Spleen (tissue), 11 donors: ENCODE measurements around the gene LENG8. TPM values are rescaled to one million over a fixed set of nuclear protein-coding genes. Genes with fewer than 3 reads are reported as not detected.

ENCODE experiments used
- DNase-seq: peaks from one replicate; pipeline ENCODE4 v3.0.0-alpha.2; 2020
- H3K27ac ChIP-seq, 8 donors: fragments of 200-600 bp; sonication (generic) in 7 of 8; 1 replicate in 4 of 8; 2 replicates in 4 of 8; pipeline versions ENCODE4 v1.5.0 to v1.8.0; 2016 to 2021; ENCODE audit warnings: inconsistent platforms in 4 of 8, mild to moderate bottlenecking in 4 of 8, moderate library complexity in 1 of 8
- H3K27me3 ChIP-seq, 7 donors: fragments of 200-600 bp; sonication (generic) in 6 of 7; replicated peaks in 1 of 7; 1 replicate in 4 of 7; 2 replicates in 3 of 7; pipeline versions ENCODE4 v1.5.0 to v1.8.0; 2016 to 2021; ENCODE audit warnings: inconsistent platforms in 3 of 7, mild to moderate bottlenecking in 1 of 7
- H3K36me3 ChIP-seq, 6 donors: fragments of 200-600 bp; sonication (generic) in 5 of 6; 1 replicate in 4 of 6; 2 replicates in 2 of 6; pipeline versions ENCODE4 v1.5.0 to v1.8.0; 2016 to 2021; ENCODE audit warnings: inconsistent platforms in 2 of 6
- H3K4me1 ChIP-seq, 6 donors: fragments of 200-600 bp; sonication (generic) in 5 of 6; 1 replicate in 3 of 6; 2 replicates in 3 of 6; pipeline versions ENCODE4 v1.5.0 to v1.8.0; 2016 to 2021; ENCODE audit warnings: inconsistent platforms in 3 of 6
- H3K4me3 ChIP-seq, 8 donors: fragments of 200-600 bp; sonication (generic) in 7 of 8; 1 replicate in 4 of 8; 2 replicates in 4 of 8; pipeline versions ENCODE4 v1.5.0 to v1.8.0; 2016 to 2021; ENCODE audit warnings: inconsistent platforms in 4 of 8, mild to moderate bottlenecking in 4 of 8, moderate library complexity in 2 of 8
- H3K9me3 ChIP-seq, 8 donors: fragments of 200-600 bp; sonication (generic) in 7 of 8; 1 replicate in 4 of 8; 2 replicates in 4 of 8; pipeline versions ENCODE4 v1.5.0 to v1.8.0; 2016 to 2021; ENCODE audit warnings: inconsistent platforms in 4 of 8
- CTCF ChIP-seq, 11 experiments: fragments of 200-600 bp in 7 of 11; fragments of 450-650 bp in 4 of 11; sonication (generic) in 4 of 11; IDR thresholded peaks in 8 of 11; conservative IDR thresholded peaks in 3 of 11; 1 replicate in 7 of 11; 2 replicates in 4 of 11; pipeline versions ENCODE4 v1.4.0 to v1.8.0; 2016 to 2021; ENCODE audit warnings: antibody characterized with exemption in 11 of 11, inconsistent platforms in 4 of 11, mild to moderate bottlenecking in 1 of 11
- POLR2A ChIP-seq, 3 donors: fragments of 450-650 bp; IDR thresholded peaks; one replicate each; pipeline ENCODE4 v1.5.1; 2017; ENCODE audit warnings: antibody characterized with exemption in 3 of 3, mild to moderate bottlenecking in 1 of 3
- POLR2AphosphoS5 ChIP-seq, 3 donors: sonication (generic); formaldehyde crosslinking; IDR thresholded peaks; one replicate each; pipeline ENCODE4 v1.5.1; 2017; ENCODE audit warnings: antibody characterized with exemption in 3 of 3
- WGBS, 5 donors: extraction: QIAGEN DNeasy Blood & Tissue Kit in 3 of 5; methylation state at CpG; one replicate each; pipeline versions ENCODE4 v1.1.5 to v1.1.7; 2013 to 2018; 5-methylcytosine and 5-hydroxymethylcytosine counted together
- intact Hi-C: fragments of 100-400 bp; cut with DNase I; formaldehyde crosslinking; loops from one replicate; pipeline ENCODE4 v1.15.0; 2023; ENCODE audit warnings: low total_unique reads
- polyA plus RNA-seq, 3 donors: library from polyadenylated mRNA; stranded (reverse); fragments of 200-250 nt; gene quantifications; one replicate each; pipeline ENCODE4 v1.2.1, GENCODE V29; 2013
- total RNA-seq, 7 donors: library from RNA; depleted of rRNA in 3 of 7; stranded (reverse); fragments of >200 nt in 3 of 7; fragmentation: NEBNext Ultra II Directional in 4 of 7; extraction: Animal tissue kit (Norgen Biotek cat#: 25700) in 4 of 7; gene quantifications; one replicate each; pipeline versions ENCODE4 v1.1.0 to v1.2.1, GENCODE V29; 2016 to 2021
- donor health status: healthy with polysubstance abuse.
- donor health status: DM: no; HTN: no; CAD: no; lungs with moderate emphysema.
- donor health status: DM: no; HTN: no; CAD: no.
- donor health status: Bipolar disorder and iron deficiency.
- donor health status: healthy.
- donor health status: DM: no; HTN: no; CAD: no.
- donor health status: DM: yes; HTN: yes; CAD: no.

Gene LENG8
- total and polyA plus RNA-seq, 10 donors: 69.2 to 293 (median 178) TPM

DNA sequence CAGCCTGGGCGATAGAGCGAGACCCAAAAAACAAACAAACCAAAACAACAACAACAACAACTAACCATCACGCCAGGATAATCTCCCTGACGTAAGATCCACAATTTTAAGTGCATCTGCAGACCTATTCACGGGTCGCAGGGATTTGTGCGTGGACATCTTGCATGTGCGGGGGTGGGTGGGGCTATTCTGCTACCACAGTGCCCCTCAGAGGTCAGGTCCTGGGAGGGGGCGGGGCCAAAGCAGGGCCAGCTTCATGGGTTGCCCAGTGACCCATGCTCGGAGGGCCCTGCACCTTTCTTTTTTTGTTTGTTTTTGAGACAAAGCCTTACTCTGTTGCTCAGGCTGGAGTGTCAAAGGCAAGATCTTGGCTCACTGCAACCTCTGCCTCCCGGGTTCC is 26.7 kb downstream of the LENG8 start:
- Histone ChIP-seq H3K4me3 (no peak overlapping the region), H3K4me1 (peaks cover 7 to 43% (median 27%) of the 10 kb centered on the region in 6 donors), H3K27me3 (peaks cover 0 to 85% (median 9%) of the 10 kb centered on the region in 7 donors), H3K9me3 (no peaks in the 10 kb centered on the region), H3K36me3 (no peaks in the 10 kb centered on the region), H3K27ac (no peak overlapping the region)
- no peak for TF ChIP-seq CTCF (IDR thresholded peaks at IDR 0.05 in 8 of 11, conservative IDR thresholded peaks at IDR 0.05 in 3 of 11)
- no peak for TF ChIP-seq POLR2AphosphoS5 (IDR thresholded peaks at IDR 0.05)
- TF ChIP-seq POLR2A (IDR thresholded peaks at IDR 0.05): no peak
- intact Hi-C loops: no loop called here
- peak; percentile 51 for DNase-seq
- 83 to 95% (median 87%) methylated on average over 11 of the region's 11 CpGs for WGBS, 5 donors

DNA sequence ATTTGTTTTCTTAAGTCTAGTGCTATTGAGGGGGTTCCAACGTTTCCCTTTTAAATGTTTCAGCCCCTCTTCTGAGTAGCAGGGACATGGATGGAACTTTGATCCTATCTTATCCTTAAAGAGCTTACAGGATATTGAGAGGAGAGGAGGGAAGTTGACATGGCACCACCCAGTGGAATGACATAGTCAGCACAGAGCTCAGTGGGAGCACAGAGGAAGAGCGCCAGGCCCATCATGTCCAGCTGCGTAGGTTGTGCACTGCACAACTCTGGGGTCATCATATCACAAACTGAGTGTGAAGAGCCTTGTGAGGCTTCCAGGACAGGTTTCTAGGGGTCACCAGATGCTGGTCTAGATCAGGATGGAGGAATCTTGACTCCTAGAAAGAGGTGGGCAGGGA is 28.7 kb downstream of the LENG8 start:
- Histone ChIP-seq H3K36me3 (no peaks in the 10 kb centered on the region), H3K4me1 (peaks cover 0 to 51% (median 32%) of the 10 kb centered on the region in 6 donors), H3K4me3 (no peak overlapping the region), H3K9me3 (no peaks in the 10 kb centered on the region), H3K27me3 (peaks cover 0 to 85% (median 0%) of the 10 kb centered on the region in 7 donors), H3K27ac (no peak overlapping the region)
- DNase-seq: no peak
- 56 to 72% (median 65%) methylated on average over 3 of the region's 3 CpGs for WGBS, 5 donors
- intact Hi-C loops: no loop called here
- TF ChIP-seq POLR2AphosphoS5 (IDR thresholded peaks at IDR 0.05) (no peak), CTCF (IDR thresholded peaks at IDR 0.05 in 8 of 11, conservative IDR thresholded peaks at IDR 0.05 in 3 of 11) (no peak), POLR2A (IDR thresholded peaks at IDR 0.05) (no peak)

GRCh38 chr19:54478677-54479266 is 29.8 kb downstream of the LENG8 start:
- Histone ChIP-seq H3K4me3 (no peak overlapping the region), H3K27me3 (peaks cover 0 to 82% (median 0%) of the 10 kb centered on the region in 7 donors), H3K27ac (no peak overlapping the region), H3K9me3 (no peaks in the 10 kb centered on the region), H3K4me1 (peaks cover 0 to 46% (median 30%) of the 10 kb centered on the region in 6 donors), H3K36me3 (no peaks in the 10 kb centered on the region)
- intact Hi-C loops: no loop called here
- 16 to 19% (median 18%) methylated on average over 10 of the region's 10 CpGs for WGBS, 5 donors
- TF ChIP-seq CTCF (IDR thresholded peaks at IDR 0.05 in 8 of 11, conservative IDR thresholded peaks at IDR 0.05 in 3 of 11) (peak in 9 of 11 experiments; percentile 15 to 69 (median 58)), POLR2A (IDR thresholded peaks at IDR 0.05) (no peak)
- DNase-seq: no peak

GRCh38 chr19:54480051-54480450 is 31.1 kb downstream of the LENG8 start:
- H3K27ac ChIP-seq: no peak overlapping the region
- H3K27me3 ChIP-seq: peaks cover 0 to 81% (median 7%) of the 10 kb centered on the region in 7 donors
- DNase-seq: no peak
- TF ChIP-seq CTCF (IDR thresholded peaks at IDR 0.05 in 8 of 11, conservative IDR thresholded peaks at IDR 0.05 in 3 of 11): no peak
- no peak for TF ChIP-seq POLR2A (IDR thresholded peaks at IDR 0.05)
- no peak for TF ChIP-seq POLR2AphosphoS5 (IDR thresholded peaks at IDR 0.05)
- intact Hi-C loops: loop anchor here (5.0 kb wide), 1 partner anchor 192 kb away; no protein-coding TSS in a partner anchor
- H3K4me1 ChIP-seq: peaks cover 0 to 44% (median 29%) of the 10 kb centered on the region in 6 donors
- no peaks in the 10 kb centered on the region for H3K9me3 ChIP-seq
- no peaks in the 10 kb centered on the region for H3K36me3 ChIP-seq
- WGBS, 5 donors: 24 to 44% (median 41%) methylated on average over 2 of the region's 2 CpGs
- no peak overlapping the region for H3K4me3 ChIP-seq
